ENCODE measurements around the gene TM2D3.

- no peak for TF ChIP-seq FOS (IDR thresholded peaks at IDR 0.05; ENCODE audit: borderline replicate concordance, extremely low read depth, insufficient read length)
- TF ChIP-seq EP300 (IDR thresholded peaks at IDR 0.05; ENCODE audit: borderline replicate concordance in 1 of 2, control insufficient read depth in 1 of 2, low read depth in 2 of 2, low read length in 2 of 2), result no peak
- TF ChIP-seq CTCF (IDR thresholded peaks at IDR 0.05 in 2 of 3, conservative IDR thresholded peaks at IDR 0.05 in 1 of 3; ENCODE audit: control insufficient read depth in 2 of 3, extremely low read depth in 1 of 3, insufficient read depth in 1 of 3, low read depth in 3 of 3, low read length in 3 of 3), result no peak
Observed at GRCh38 chr15:101652786-101653430, 727 bp upstream of the TM2D3 start.
